MV-4-11 (cell line): ENCODE results near the gene NBPF3.

ENCODE experiments used
- DNase-seq: peaks from one replicate; lab custom pipeline; 2025; lab: John Stamatoyannopoulos, UW

Gene NBPF3

GRCh38 chr1:21495225-21495820 lies 55.4 kb downstream of the NBPF3 start:
- no peak for DNase-seq

GRCh38 chr1:21496063-21496462 lies 56.1 kb downstream of the NBPF3 start:
- DNase-seq, result no peak

GRCh38 chr1:21496886-21497285 lies 56.9 kb downstream of the NBPF3 start:
- no peak for DNase-seq

GRCh38 chr1:21497466-21498061 lies 57.6 kb downstream of the NBPF3 start:
- DNase-seq, result no peak

- DNase-seq, result no peak
Measured at GRCh38 chr1:21499283-21499950, 59.5 kb downstream of the NBPF3 start.

DNA sequence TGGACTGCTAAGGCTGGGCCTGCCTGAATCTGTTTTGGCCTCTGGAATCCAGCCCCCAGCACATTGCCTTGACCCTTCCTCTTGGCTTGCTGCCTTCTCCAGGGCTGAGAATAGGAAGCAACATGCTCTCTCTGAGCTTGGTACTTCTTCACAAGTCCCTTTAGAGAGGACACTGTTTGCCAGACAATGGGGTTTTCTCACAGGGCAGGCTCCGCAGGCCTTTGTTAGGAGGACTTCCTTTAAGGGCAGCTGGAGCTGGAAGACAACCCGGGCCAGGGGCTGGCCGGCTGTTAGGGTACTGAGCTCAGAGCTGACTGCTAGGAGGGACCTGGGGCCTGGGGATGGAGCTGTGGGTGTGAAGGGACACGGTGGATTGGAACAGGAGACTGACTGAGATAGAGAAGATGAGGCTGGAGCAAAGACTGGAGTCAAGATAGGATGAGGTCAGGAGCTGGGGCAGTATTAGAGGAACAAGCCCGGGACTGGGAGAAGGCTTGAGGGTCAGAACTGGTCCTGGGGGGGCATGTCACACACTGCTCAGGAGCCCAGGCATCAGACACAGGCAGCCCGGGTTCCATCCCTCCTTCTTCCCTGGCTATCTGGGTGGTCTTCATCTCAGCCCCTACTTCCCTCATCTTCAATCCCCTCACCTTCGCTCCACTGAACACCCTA lies 63.9 kb downstream of the NBPF3 start:
- no peak for DNase-seq

- DNase-seq, result no peak
Measured at GRCh38 chr1:21506804-21507203, 66.9 kb downstream of the NBPF3 start.

GRCh38 chr1:21507511-21508270 lies 67.8 kb downstream of the NBPF3 start:
- DNase-seq, result no peak

DNA sequence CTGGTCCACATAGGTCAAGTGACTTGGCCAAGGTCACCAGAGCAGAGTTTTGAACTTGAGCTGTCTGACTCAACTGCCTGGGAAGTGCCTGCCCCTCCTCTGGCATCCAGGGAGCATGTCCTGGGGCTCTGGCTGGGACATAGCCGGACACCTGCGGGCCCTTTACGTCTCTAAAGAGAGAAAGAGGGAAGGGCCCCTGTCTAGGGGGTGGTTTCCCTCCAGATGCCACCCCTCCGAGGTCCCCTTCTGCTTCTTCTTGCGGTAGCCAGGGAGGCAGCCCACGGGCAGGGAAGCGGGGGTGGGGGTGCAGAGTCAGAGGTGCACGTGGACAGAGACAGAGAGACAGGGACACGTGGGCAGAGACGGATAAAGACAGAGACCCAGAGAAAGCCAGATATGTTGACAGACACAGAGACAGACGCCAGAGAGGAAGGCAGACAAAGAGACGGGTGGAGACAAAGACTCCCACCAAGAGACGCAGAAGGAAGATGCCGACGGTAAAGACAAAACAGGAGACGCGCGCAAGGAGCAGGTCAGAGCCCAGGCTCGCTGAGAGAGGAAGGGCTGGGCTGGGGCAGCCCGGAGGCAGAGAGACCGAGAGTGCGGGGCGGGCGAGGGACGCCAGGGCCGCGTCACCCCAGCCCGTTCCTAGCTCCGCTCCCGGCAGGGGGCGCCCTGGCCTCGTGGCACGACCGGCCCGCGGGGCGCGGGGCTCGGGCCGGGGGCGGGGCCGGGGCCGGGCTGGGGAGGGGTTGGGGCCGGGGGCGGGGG lies 68.8 kb downstream of the NBPF3 start:
- DNase-seq, result no peak

DNA sequence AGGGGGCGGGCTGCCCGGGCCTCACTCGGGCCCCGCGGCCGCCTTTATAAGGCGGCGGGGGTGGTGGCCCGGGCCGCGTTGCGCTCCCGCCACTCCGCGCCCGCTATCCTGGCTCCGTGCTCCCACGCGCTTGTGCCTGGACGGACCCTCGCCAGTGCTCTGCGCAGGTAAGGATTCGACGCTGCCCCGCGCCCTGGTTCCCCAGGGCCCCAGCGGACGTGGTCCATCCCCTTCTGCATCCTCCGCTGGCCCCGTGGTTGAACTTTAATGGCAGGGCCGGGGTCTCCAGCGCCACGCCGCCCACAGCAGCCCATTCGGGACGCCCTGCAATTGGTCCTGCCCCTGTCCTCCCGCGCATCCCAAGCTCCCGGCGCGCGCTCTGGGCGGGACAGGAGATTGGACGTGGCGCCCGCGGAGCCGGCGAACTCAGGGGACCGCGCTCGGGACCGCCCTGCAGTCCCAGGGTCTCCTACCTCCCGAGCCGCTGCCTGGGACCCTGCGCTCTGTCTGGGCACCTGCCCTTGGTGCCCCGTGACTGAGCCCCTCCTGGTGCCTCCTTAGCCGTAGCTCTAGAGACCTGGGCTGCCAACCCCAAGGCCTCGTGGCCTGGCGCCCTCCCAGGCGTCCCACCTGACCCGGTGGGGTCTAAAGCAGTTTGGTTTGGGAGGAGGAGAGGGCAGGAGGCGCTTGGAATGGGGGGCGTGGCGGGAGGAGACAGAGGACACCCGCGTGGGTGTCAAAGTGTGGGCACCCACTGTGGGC lies 69.6 kb downstream of the NBPF3 start, which contains the start of gene ALPL:
TSS of gene ALPL (plus strand) at position 73 of the 762 bp plus-strand sequence. CDS start 44,659 bp downstream, outside the sequence.
- DNase-seq, result no peak

- DNase-seq, result no peak
Measured at GRCh38 chr1:21510113-21510493, 70.2 kb downstream of the NBPF3 start.

GRCh38 chr1:21510885-21511578 lies 71.1 kb downstream of the NBPF3 start:
- no peak for DNase-seq

DNA sequence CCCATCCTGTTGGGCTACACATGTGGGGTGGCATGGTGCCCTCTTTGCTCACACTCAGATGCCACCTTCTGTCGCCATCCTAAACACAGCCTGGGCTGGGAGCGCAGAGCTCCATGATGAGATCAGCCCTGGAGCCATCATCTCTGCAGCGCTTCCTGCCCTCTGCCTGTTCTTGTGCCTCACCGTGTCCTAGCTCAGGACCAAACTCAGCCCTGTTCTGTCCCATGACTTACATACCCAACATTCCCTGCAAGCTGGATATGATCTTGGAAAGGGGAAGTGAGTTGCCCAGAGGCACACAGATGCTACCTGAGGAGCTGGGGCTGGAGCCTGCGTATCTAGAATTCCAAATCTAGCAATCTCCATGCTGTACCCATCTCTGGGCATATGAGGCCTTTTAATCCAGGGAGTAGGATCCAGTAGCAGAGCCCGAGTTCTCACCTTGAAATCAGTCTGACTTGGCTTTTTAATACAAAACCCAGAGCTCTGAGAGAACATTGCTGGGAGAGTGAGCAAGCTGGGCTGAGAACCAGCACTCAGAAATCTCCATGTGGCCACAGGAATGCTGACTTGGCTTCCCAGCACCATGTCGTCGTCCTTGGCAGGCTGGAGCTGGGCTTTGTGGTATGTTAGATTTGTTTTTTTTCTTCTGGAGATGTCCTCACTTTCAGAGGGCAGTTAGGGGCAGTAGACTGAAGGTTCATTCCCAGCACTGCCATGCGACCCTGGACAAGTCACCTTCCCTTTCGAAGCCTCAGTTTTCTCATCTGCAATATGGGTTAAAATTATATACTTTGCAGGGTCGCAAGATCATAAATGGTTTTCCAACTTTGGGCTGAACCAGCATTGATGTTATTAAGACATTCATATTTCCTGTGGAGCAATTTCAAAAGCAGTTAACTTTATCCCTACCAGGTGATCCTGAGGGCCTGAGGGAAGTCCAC lies 71.9 kb downstream of the NBPF3 start:
- no peak for DNase-seq

- DNase-seq, result no peak
Measured at GRCh38 chr1:21514245-21514644, 74.3 kb downstream of the NBPF3 start.

- no peak for DNase-seq
Measured at GRCh38 chr1:21517161-21517589, 77.2 kb downstream of the NBPF3 start.

DNA sequence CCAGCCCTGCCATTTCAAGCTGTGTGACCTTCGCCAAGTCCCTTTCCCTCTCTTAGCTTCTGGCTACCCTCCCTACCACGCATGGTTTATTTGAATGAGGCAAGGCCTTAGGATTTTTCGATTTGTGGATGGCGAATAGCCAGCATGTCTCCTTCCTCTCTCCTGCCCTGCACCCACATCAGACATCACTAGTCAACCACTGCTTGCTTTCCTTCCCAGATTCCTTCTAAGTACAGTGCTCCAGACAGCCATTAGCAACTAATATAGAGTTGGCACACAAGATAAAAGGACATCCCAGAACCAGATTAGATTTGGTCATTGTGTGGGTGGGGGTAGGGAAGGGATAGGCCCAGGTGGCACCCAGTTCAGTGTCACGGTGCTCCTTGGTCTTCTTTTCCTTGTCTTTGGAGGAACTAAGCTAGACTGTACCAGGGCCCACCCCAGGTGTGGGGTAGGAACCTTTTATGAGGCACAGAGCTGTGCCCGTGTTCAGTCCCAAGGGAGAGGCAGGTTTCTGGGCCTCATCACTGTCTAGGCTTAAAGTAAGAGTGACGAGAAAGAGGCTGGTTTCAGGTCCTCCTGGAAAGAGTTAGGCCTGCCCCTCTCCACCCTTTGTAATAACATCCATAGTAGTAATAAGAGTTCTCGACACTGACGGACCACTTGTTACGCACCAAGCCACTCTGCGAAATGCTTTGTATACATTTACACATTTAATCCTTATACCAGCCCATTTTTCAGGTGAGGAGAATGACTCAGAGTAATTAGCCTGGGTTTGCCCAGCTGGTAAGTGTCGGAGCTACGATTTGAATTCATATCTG lies 77.9 kb downstream of the NBPF3 start:
- DNase-seq, result no peak

GRCh38 chr1:21518774-21519455 lies 79.0 kb downstream of the NBPF3 start:
- no peak for DNase-seq
